Pancreas (tissue), 10 donors: ENCODE data around the gene TRMT11. TPM values are rescaled to one million over a fixed set of nuclear protein-coding genes. Genes with fewer than 3 reads are reported as not detected.
"Not testable (repeated sequence)": the region's sequence is repeated elsewhere in the genome, so short reads cannot be mapped to it uniquely, and the experiment has no call there.

Source experiments
- ATAC-seq, 4 donors: fragments of 200-7000 bp; cut with Tn5 transposase; one replicate each; pipeline versions ENCODE4 v1.8.0 to v1.9.1; 2020; ENCODE audit warnings: mild to moderate bottlenecking in 4 of 4, moderate library complexity in 4 of 4
- DNase-seq, 6 donors: peaks; one replicate each; pipeline ENCODE4 v3.0.0-alpha.2; 2020
- FAIRE-seq: peaks from 2 replicates; lab custom pipeline; 2012; peaks lifted over from hg19 to GRCh38; lab: Jason Lieb, UNC
- H3K27ac ChIP-seq, 4 donors: fragments of 200-600 bp; sonication (generic); 1 replicate in 3 of 4; 2 replicates in 1 of 4; pipeline versions ENCODE4 v1.5.0 to v1.8.0; 2020
- H3K27me3 ChIP-seq, 4 donors: fragments of 200-600 bp; one replicate each; pipeline ENCODE4 v1.8.0; 2021
- H3K36me3 ChIP-seq, 3 donors: fragments of 200-600 bp; sonication (generic) in 1 of 3; one replicate each; pipeline versions ENCODE4 v1.5.0 to v1.8.0; 2020 to 2021
- H3K4me1 ChIP-seq, 3 donors: fragments of 200-600 bp; one replicate each; pipeline ENCODE4 v1.8.0; 2021
- H3K4me3 ChIP-seq, 4 donors: fragments of 200-600 bp; sonication (generic) in 2 of 4; one replicate each; pipeline versions ENCODE4 v1.5.0 to v1.8.0; 2020 to 2021
- H3K9me3 ChIP-seq, 4 donors: fragments of 200-600 bp; one replicate each; pipeline ENCODE4 v1.8.0; 2021
- CTCF ChIP-seq, 4 donors: fragments of 200-600 bp; sonication (generic) in 3 of 4; IDR thresholded peaks; one replicate each; pipeline versions ENCODE4 v1.5.0 to v1.8.0; 2021; ENCODE audit warnings: antibody characterized with exemption in 4 of 4
- WGBS, 2 donors: extraction: QIAGEN DNeasy Blood & Tissue Kit; methylation state at CpG; one replicate each; pipeline ENCODE4 v1.1.7; 2013; 5-methylcytosine and 5-hydroxymethylcytosine counted together
- intact Hi-C, 3 donors: fragments of 100-400 bp; cut with DNase I; formaldehyde crosslinking; loops; one replicate each; pipeline versions ENCODE4 v1.11.1 to v1.14.2; 2022
- polyA plus RNA-seq, 2 donors: library from polyadenylated mRNA; stranded (reverse); fragments of 200-250 nt; gene quantifications; one replicate each; pipeline ENCODE4 v1.2.3, GENCODE V29; 2013
- total RNA-seq, 6 donors: library from RNA; stranded (reverse); fragmentation: NEBNext Ultra II Directional in 4 of 6; extraction: Animal tissue kit (Norgen Biotek cat#: 25700) in 4 of 6; gene quantifications; one replicate each; pipeline versions ENCODE4 v1.2.1 to v1.2.4, GENCODE V29; 2021 to 2023
- donor health status: healthy with polysubstance abuse.
- donor health status: DM: no; HTN: no; CAD: no; lungs with moderate emphysema.
- donor health status: DM: no; HTN: no; CAD: no.
- donor health status: control.
- donor health status: control.
- donor health status: Bipolar disorder and iron deficiency.
- donor health status: DM: yes; HTN: yes; CAD: no.
- donor health status: DM: no; HTN: no; CAD: no.
- donor health status: DM: no; HTN: no; CAD: no.
- donor health status: DM: yes; HTN: yes; CAD: no.

Gene TRMT11
- total and polyA plus RNA-seq, 8 donors = 6.1 to 11.6 (median 10.7) TPM

GRCh38 chr6:125968493-125968892 lies 17.8 kb upstream of the TRMT11 start:
- Histone ChIP-seq H3K4me3 (no peak overlapping the region), H3K36me3 (no peaks in the 10 kb centered on the region), H3K4me1 (peaks cover 0 to 7% (median 0%) of the 10 kb centered on the region in 3 donors), H3K27ac (no peak overlapping the region), H3K9me3 (no peaks in the 10 kb centered on the region), H3K27me3 (no peaks in the 10 kb centered on the region)
- no peak for TF ChIP-seq CTCF (IDR thresholded peaks at IDR 0.05)
- 80 to 85% methylated on average over 2 of the region's 2 CpGs for WGBS, 2 donors
- FAIRE-seq (no peak), ATAC-seq (no peak), DNase-seq (no peak)
- intact Hi-C loops = no loop called here

GRCh38 chr6:125970760-125971159 lies 15.6 kb upstream of the TRMT11 start:
- intact Hi-C loops = no loop called here
- WGBS, 2 donors = 0 to 52% methylated on average over 2 of the region's 2 CpGs
- H3K27me3 ChIP-seq = no peaks in the 10 kb centered on the region
- H3K27ac ChIP-seq = no peak overlapping the region
- no peaks in the 10 kb centered on the region for H3K9me3 ChIP-seq
- ATAC-seq (no peak), FAIRE-seq (no peak), DNase-seq (no peak)
- H3K4me1 ChIP-seq = no peaks in the 10 kb centered on the region
- no peak for TF ChIP-seq CTCF (IDR thresholded peaks at IDR 0.05)
- no peak overlapping the region for H3K4me3 ChIP-seq
- peaks cover 0 to 3% (median 0%) of the 10 kb centered on the region in 3 donors for H3K36me3 ChIP-seq

GRCh38 chr6:125972478-125972877 lies 13.9 kb upstream of the TRMT11 start:
- DNase-seq, H3K4me3 ChIP-seq, H3K27me3 ChIP-seq, H3K4me1 ChIP-seq, H3K27ac ChIP-seq, ATAC-seq, FAIRE-seq, intact Hi-C loops, H3K9me3 ChIP-seq, H3K36me3 ChIP-seq: not testable (repeated sequence)
- 83 to 91% methylated on average over 1 of the region's 1 CpG for WGBS, 2 donors

- no peak for DNase-seq
- Histone ChIP-seq H3K9me3 (no peaks in the 10 kb centered on the region), H3K4me1 (no peaks in the 10 kb centered on the region), H3K36me3 (peaks cover 0 to 5% (median 0%) of the 10 kb centered on the region in 3 donors), H3K4me3 (no peak overlapping the region), H3K27me3 (no peaks in the 10 kb centered on the region), H3K27ac (no peak overlapping the region)
- 27 to 31% methylated on average over 5 of the region's 5 CpGs for whole genome bisulfite sequencing, 2 donors
- peak; percentile 68 to 83 (median 78) for ATAC-seq
- FAIRE-seq = peak; percentile 92
- intact Hi-C loops = no loop called here
- TF ChIP-seq CTCF (IDR thresholded peaks at IDR 0.05) = peak; percentile 12 to 37 (median 28)
These were observed 12.0 kb upstream of the TRMT11 start for GRCh38 chr6:125974214-125974866.

GRCh38 chr6:125979101-125979500 lies 7.2 kb upstream of the TRMT11 start:
- FAIRE-seq (no peak), ATAC-seq (no peak), DNase-seq (no peak)
- intact Hi-C loops = no loop called here
- no peak overlapping the region for H3K4me3 ChIP-seq
- H3K9me3 ChIP-seq = no peaks in the 10 kb centered on the region
- no peak for TF ChIP-seq CTCF (IDR thresholded peaks at IDR 0.05)
- no peak overlapping the region for H3K27ac ChIP-seq
- WGBS, 2 donors = 77 to 79% methylated on average over 3 of the region's 3 CpGs
- no peaks in the 10 kb centered on the region for H3K4me1 ChIP-seq
- H3K36me3 ChIP-seq = peaks cover 0 to 5% (median 0%) of the 10 kb centered on the region in 3 donors
- no peaks in the 10 kb centered on the region for H3K27me3 ChIP-seq
